ENCODE measurements around the gene ADGRE3.

DNA sequence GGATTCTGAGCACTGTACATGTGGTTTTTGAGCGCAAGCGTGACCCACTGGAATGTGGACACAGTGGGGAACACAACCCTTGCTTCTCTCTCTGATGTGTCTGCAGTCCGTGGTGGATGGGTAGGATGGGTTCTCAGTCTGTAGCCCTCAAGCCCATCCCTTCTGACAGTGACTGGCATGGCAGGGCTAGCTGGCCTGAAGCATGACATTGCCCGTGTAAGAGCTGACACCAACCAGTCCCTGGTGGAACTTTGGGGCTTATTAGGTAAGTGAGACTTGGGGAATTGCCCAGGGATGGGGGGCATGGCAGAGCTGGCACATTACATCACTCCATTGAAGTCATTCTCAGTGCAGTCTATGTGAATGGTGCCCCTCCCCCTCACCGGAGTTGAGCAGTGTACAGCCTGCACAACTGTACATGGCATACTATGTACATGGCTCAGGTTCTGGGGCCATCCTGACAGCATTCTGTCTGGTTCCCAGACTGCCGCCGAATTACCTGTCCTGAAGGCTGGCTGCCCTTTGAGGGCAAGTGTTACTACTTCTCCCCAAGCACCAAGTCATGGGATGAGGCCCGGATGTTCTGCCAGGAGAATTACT, 75.0 kb downstream of the ADGRE3 start:
- TF ChIP-seq, protein P1, sequence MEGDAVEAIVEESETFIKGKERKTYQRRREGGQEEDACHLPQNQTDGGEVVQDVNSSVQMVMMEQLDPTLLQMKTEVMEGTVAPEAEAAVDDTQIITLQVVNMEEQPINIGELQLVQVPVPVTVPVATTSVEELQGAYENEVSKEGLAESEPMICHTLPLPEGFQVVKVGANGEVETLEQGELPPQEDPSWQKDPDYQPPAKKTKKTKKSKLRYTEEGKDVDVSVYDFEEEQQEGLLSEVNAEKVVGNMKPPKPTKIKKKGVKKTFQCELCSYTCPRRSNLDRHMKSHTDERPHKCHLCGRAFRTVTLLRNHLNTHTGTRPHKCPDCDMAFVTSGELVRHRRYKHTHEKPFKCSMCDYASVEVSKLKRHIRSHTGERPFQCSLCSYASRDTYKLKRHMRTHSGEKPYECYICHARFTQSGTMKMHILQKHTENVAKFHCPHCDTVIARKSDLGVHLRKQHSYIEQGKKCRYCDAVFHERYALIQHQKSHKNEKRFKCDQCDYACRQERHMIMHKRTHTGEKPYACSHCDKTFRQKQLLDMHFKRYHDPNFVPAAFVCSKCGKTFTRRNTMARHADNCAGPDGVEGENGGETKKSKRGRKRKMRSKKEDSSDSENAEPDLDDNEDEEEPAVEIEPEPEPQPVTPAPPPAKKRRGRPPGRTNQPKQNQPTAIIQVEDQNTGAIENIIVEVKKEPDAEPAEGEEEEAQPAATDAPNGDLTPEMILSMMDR (conservative IDR thresholded peaks at IDR 0.05; ENCODE audit: low read length) = no peak
- no peak for TF ChIP-seq EZH2phosphoT487 (IDR thresholded peaks at IDR 0.05; ENCODE audit: borderline replicate concordance)

Data from Loucy (cell line).